RKO (cell line): ENCODE data around the gene PFKFB4.
"Not testable (repeated sequence)": the region's sequence is repeated elsewhere in the genome, so short reads cannot be mapped to it uniquely, and the experiment has no call there.

Experiments used
- DNase-seq: peaks from one replicate; pipeline ENCODE4 v3.0.0-alpha.2; 2016; ENCODE audit warnings: low spot score

PFKFB4 gene

GRCh38 chr3:48530701-48531100 lies 25.9 kb downstream of the PFKFB4 start:
- DNase-seq = not testable (repeated sequence)

GRCh38 chr3:48528754-48529153 lies 27.8 kb downstream of the PFKFB4 start:
- DNase-seq = no peak

GRCh38 chr3:48528048-48528447 lies 28.6 kb downstream of the PFKFB4 start:
- DNase-seq = no peak

- no peak for DNase-seq
Measured at GRCh38 chr3:48524970-48525369, 31.6 kb downstream of the PFKFB4 start.

- DNase-seq = no peak
Measured at GRCh38 chr3:48521635-48522034, 35.0 kb downstream of the PFKFB4 start.

GRCh38 chr3:48519277-48519643 lies 37.3 kb downstream of the PFKFB4 start:
- DNase-seq = no peak

- no peak for DNase-seq
Measured at GRCh38 chr3:48518638-48519276, 37.8 kb downstream of the PFKFB4 start.

- no peak for DNase-seq
Measured at GRCh38 chr3:48518069-48518468, 38.5 kb downstream of the PFKFB4 start.

GRCh38 chr3:48516571-48516970 lies 40.0 kb downstream of the PFKFB4 start:
- no peak for DNase-seq

GRCh38 chr3:48514431-48515227 lies 42.0 kb downstream of the PFKFB4 start:
- DNase-seq = no peak

- no peak for DNase-seq
Measured at GRCh38 chr3:48511551-48511950, 45.1 kb downstream of the PFKFB4 start.

- DNase-seq = peak; percentile 63
Measured at GRCh38 chr3:48507256-48508061, 49.1 kb downstream of the PFKFB4 start.

- no peak for DNase-seq
Measured at GRCh38 chr3:48505968-48506504, 50.6 kb downstream of the PFKFB4 start.

GRCh38 chr3:48505146-48505545 lies 51.5 kb downstream of the PFKFB4 start:
- DNase-seq = no peak

- peak; percentile 52 for DNase-seq
Measured at GRCh38 chr3:48504051-48504946, 52.3 kb downstream of the PFKFB4 start, which contains the start of gene SHISA5. SHISA5 (minus strand) TSS chr3:48504174; CDS start chr3:48504094, 80 bp downstream.

GRCh38 chr3:48503401-48504050 lies 53.1 kb downstream of the PFKFB4 start:
- DNase-seq = no peak

- no peak for DNase-seq
Measured at GRCh38 chr3:48502728-48503168, 53.9 kb downstream of the PFKFB4 start.

GRCh38 chr3:48502121-48502520 lies 54.5 kb downstream of the PFKFB4 start:
- DNase-seq = no peak

- DNase-seq = no peak
Measured at GRCh38 chr3:48501196-48501595, 55.4 kb downstream of the PFKFB4 start.

- no peak for DNase-seq
Measured at GRCh38 chr3:48500656-48501055, 55.9 kb downstream of the PFKFB4 start.

- no peak for DNase-seq
Measured at GRCh38 chr3:48493203-48493501, 63.5 kb downstream of the PFKFB4 start.
